UCSD-AML1 (cell line): ENCODE data around the gene LSR.
"Not testable (repeated sequence)": the region's sequence is repeated elsewhere in the genome, so short reads cannot be mapped to it uniquely, and the experiment has no call there.

Source experiments
- DNase-seq: peaks from one replicate; lab custom pipeline; 2025; ENCODE audit not compliant: unreplicated experiment; lab: John Stamatoyannopoulos, UW

The LSR gene

GRCh38 chr19:35217649-35217990, 31.2 kb upstream of the LSR start:
- DNase-seq = no peak

- DNase-seq = no peak
Observed at GRCh38 chr19:35219008-35219407, 29.8 kb upstream of the LSR start.

- DNase-seq = no peak
Observed at GRCh38 chr19:35220315-35220921, 28.4 kb upstream of the LSR start.

DNA sequence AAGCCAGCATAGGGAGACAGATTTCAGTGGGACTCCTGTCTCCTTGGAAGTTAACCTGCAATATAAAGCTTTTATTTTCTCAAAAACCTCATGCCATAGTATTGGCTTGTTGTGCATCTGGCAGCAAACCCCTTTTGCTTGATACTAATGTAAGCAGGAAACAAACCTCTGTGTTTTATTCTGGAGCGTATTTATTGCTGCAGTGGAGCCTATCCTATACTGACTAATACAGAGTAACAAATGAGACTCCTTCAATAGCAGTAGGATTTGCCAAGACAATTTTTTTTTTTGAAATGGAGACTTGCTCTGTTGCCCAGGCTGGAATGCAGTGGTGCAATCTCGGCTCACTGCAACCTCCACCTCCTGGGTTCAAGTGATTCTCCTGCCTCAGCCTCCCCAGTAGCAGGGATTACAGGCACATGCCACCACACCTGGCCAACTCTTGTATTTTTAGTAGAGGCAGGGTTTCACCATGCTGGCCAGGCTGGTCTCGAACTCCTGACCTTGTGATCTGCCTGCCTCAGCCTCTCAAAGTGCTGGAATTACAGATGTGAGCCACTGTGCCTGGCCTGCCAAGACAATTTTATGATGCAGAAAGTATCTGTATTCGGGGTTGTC, 27.7 kb upstream of the LSR start:
- DNase-seq = not testable (repeated sequence)

DNA sequence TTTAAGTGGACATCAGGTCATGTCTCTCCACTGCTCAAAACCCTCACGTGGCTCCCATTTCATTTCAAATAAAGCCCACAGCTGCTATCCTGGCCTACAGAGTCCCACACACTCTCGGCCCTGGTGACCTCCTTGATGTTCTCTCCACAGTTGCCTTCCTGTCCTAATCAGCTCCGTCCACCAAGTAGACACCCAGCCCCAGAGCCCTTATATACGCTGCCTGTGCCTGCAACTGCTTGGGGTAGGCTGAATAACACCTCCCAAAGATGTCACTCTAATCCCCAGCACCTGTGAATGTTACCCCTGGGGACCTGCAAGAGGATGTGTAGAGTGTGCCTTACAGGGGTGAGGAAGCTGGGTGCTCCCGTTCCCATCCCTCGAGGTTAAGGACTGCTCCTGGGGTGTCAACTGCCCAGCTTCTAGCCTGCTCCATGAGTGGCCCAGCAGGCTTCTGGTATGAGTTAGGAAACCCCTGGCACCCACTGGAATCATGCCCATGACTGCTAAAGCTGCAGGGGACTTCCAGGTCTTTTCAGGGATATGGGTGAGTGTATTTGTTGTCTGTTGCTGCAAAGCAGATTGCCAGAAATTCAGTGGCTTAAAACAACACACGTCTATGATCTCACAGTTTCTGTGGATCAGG, 26.3 kb upstream of the LSR start:
- no peak for DNase-seq

DNA sequence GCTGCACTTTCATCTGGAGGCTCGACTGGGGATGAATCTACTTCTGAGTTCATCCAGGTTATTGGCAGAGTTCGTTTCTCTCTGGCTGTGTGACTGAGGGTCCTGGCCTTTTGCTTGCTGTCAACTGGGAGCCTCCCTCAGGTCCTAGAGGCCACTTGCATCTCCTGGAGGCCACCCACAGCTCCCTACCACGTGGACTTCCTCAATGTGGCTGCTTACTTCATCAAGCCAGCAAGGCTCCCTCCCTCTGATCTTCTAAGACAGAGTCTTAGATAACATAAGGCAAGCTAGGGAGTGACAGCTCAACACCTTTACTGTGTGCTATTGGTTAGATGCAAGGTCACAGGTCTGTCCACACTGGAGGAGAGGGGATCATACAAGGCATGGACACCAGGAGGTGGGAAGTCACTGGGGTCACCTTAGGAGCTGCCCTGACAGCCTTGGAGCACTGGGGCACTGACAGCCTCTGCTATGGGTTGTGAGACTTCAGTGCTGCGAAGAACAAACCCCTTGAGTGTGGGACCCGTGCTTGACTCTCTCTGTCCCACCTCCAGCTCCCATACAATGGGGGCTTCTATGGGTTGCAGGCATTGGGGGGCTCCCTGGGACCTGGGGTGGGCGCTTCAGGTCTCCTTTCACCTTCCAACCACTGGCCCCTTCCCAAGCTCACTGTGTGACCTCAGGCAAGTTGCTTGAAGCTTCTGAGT, 25.6 kb upstream of the LSR start:
- DNase-seq = no peak

DNA sequence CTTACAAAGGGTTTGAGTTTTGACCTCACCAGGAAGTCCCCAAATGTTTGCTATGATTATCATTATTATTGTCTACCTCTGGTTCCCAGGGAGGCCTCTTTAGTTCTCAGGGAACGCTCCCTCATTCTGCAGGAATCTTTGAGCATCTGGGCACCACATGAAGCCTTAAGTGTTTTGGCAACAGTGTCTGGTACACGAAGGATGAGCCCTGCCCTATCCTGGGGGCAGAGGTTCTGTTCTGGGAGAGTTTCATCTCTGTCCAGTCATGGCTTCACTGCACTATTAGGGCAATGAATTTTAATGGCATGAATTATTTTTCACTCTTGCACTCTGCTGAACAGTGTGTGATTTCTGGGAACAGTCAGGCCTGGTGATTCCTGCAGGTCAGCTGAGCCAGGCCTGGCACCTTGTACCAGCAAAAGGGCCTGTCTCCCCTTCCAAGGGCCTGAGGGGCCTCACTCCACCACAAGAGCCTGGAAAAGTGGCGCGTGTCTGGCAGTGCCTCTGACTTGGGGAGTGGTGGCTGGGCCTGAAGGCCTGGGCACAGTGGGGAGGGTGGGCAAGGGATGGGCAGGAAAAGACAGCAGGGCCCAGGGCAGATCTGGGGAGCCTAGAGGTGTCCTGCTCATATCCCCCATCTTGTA, 24.8 kb upstream of the LSR start:
- DNase-seq = no peak

DNA sequence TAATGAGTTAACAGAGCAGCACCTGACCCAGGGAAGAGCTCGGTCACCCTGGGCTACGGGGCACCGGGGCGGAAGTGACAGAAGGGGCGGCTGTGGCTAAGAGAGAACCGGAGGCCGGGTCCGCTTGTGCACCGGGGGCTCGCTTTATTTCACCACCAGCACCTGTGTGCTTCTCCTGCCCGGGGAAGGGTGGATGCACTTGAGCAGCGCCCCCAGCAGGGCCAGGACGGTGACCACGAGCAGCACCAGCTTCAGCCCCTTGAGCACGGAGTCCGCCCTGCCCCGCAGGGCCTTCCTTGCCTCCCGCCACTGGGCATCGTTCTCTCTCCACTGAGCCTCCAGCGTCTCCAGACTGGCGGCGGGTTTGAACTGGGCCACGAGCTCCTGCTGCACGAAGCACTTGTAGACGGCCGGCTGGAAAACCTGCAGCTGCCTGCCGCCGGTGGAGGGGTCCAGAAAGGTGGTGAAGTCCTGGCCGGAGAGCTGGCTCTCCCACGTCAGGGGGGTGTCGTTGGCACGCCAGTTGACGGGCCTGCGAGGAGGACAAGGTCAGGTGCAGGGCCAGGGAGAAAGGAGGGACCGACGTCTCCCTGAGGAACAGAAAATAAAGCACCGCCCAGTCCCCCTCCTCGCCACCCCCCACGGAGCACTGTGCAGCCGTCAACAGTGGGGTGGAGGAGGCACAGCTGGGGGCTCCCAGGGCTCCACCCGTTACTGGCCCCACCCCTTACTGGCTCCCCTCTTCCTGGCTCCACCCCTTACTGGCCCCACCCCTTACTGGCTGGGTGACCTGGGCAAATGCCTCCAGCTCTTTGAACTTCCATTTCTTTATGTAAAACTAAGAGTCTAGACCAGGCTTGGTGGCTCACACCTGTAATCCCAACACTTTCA, 23.9 kb upstream of the LSR start:
- DNase-seq = no peak

DNA sequence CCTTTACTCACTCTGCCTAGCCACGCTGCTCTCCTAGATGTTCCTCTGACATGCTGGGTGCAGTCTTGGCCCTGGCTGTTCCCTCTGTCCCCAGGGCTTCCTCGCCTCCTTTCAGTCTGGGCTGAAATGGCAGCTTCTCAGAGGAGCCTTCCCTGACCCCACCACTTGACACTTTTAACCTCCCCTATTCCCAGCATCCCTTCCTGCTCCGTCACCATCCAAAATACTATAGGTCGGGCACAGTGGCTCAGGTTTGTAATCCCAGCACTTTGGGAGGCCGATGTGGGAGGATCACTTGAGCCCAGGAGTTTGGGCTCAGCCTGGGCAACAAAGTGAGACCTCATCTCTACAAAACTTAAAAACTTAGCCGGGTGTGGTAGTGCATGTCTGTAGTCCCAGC, 22.9 kb upstream of the LSR start:
- DNase-seq = no peak

DNA sequence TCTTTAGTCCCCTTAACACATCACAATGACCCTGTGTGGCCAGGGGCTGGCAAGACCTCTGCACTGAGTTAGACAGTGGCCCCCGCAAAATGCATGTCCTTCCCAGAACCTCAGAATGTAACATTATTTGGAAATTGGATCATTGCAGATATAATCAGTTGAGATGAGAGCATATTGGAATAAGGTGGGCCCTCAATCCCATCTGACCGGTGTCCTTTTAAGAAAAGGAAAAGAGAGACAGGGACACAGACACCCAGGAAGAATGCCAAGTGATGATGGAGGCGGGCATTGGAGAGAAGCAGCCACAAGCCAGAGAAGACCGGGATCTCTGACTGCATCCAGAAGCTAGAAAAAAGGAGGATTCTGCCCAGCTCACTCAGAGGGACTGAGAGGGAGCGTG, 22.1 kb upstream of the LSR start:
- no peak for DNase-seq

GRCh38 chr19:35228177-35228930, 20.4 kb upstream of the LSR start, which contains the start of gene FAM187B:
Gene FAM187B, minus strand, starts transcription at chr19:35228739. Its CDS starts 59 bp downstream, at chr19:35228680.
- no peak for DNase-seq

GRCh38 chr19:35229601-35230000, 19.2 kb upstream of the LSR start:
- no peak for DNase-seq

DNA sequence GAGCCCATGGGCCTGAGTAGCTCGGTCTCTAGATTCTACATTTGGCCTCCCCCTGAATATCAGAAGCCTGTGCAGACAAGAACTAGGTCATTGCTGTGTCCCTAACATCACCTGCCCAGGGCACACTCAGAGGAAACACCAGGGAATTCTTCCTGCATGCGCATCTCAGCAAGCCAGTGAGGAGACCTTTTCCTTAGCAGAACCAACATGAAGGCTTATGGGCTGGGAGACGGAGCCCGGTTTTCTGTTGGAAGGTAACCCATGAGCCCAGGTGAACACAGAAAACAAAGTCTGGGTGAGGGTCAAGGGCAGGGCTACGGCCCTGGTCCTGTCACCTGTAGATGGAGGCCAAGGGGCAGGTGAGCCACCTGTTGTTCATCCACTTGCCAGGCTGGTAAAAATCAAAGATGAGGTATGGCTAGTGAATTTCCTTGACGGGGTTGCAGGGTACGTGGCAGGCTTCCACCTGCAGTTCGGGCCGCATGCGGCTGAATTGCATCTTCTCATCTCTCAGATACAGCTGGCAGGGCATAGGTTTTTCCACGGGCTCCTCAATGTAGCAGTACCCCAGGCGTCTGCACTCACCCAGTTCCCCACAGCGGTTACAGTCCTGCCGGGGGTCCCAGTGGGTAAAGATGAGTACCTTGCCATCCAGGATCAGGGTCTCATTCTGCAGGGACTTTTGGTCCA, 16.7 kb upstream of the LSR start:
- no peak for DNase-seq

DNA sequence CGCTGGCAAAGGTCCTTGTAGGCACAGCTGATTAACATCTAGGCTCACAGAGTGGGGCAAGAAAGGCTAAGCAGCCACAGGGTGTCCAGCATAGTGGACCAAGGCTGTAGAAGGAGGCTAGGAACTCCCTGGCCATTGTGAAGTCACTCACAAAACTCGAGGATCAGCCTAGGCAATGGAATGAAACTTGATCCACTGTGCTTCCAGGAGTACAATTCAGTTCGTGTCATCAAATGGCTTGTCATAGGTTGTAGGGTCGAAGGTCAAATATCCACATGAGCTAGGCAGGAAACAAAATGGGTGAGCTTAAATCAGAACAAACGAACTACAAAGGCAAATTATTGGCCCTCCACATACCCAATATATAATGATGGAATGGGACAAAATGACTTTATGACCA, 15.9 kb upstream of the LSR start:
- no peak for DNase-seq

DNA sequence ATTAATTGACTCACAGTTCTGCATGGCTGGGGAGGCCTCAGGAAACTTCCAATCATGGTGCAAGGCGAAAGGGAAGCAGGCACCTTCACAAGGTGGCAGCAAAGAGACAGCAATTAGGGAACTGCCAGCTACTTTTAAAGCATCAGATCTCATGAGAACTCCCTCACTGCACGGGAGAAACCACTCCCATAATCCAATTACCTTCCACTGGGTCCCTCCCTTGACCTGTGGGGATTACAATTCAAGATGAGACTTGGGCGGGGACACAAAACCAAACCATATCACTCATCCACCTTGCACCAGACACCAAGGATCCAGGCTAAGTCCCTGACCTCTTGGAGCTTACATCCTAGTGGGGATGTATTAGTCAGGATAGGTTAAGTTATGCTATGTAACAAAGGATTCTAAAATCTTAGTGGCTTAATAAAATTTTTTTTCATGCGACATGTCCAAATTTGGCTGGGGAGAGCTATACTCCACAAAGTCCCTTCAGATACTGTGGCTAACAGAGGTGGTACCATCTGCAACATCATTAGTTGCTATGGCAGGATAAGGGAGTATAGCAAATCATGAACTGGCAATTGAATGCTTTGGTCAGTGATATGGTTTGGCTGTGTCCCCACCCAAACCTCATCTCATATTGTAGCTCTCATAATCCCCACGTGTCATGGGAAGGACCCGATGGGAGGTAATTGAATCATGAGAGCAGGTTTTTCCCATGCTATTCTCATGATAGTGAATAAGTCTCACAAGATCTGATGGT, 12.0 kb upstream of the LSR start:
- no peak for DNase-seq

DNA sequence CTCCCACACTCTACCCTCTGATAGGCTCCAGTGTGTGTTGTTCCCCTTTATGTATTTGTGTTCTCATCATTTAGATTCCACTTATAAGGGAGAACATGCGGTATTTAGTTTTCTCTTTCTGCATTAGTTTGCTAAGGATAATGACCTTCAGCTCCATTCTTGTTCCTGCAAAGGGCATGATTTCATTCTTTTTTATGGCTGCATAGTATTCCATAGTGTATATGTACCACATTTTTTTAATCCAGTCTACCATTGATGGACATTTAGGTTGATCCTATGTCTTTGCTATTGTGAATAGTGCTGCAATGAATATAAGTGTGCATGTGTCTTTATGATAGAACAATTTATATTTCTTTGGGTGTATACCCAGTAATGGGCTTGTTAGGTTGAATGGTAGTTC, 9.2 kb upstream of the LSR start:
- not testable (repeated sequence) for DNase-seq

GRCh38 chr19:35240327-35240726, 8.5 kb upstream of the LSR start:
- DNase-seq = no peak

- no peak for DNase-seq
Observed at GRCh38 chr19:35241417-35241816, 7.4 kb upstream of the LSR start.
